Lower leg skin (tissue), 3 donors: ENCODE measurements around the gene BANP.

ENCODE experiments used
- POLR2A ChIP-seq, 2 donors: fragments of 450-650 bp; IDR thresholded peaks; one replicate each; pipeline ENCODE4 v1.6.1; 2016 to 2017; ENCODE audit warnings: antibody characterized with exemption in 2 of 2, mild to moderate bottlenecking in 1 of 2, moderate library complexity in 1 of 2
- TF ChIP-seq, protein P1 (sequence below), 3 donors: fragments of 450-650 bp; IDR thresholded peaks; one replicate each; pipeline ENCODE4 v1.5.1; 2016; ENCODE audit warnings: antibody characterized with exemption in 3 of 3, mild to moderate bottlenecking in 3 of 3, moderate library complexity in 2 of 3

DNA sequence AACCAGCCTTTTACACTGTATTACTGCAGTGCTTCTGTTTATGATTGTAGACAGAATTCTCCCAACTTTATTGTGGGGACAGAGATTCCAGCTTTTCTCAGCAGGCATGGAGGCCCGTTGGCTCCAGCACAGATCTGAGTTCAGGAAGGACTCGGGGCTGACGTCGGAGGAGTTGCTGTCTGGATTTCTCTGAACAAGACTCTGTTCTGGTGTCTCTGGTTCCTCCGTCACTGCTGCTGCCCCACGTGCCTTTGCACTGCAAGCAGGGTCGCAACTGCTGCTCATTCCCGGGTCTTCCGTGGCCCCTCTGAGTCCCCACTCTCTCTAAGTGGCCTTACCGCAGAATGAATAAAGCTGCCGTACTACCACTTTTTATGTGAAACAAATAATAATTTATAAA is 88.4 kb downstream of the BANP start:
- TF ChIP-seq, protein P1, sequence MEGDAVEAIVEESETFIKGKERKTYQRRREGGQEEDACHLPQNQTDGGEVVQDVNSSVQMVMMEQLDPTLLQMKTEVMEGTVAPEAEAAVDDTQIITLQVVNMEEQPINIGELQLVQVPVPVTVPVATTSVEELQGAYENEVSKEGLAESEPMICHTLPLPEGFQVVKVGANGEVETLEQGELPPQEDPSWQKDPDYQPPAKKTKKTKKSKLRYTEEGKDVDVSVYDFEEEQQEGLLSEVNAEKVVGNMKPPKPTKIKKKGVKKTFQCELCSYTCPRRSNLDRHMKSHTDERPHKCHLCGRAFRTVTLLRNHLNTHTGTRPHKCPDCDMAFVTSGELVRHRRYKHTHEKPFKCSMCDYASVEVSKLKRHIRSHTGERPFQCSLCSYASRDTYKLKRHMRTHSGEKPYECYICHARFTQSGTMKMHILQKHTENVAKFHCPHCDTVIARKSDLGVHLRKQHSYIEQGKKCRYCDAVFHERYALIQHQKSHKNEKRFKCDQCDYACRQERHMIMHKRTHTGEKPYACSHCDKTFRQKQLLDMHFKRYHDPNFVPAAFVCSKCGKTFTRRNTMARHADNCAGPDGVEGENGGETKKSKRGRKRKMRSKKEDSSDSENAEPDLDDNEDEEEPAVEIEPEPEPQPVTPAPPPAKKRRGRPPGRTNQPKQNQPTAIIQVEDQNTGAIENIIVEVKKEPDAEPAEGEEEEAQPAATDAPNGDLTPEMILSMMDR (IDR thresholded peaks at IDR 0.05), result no peak
- TF ChIP-seq POLR2A (IDR thresholded peaks at IDR 0.05), result no peak
